Suprapubic skin (tissue), 3 donors: ENCODE results near the gene ARF6.

Experiments used
- POLR2A ChIP-seq, 2 donors: fragments of 450-650 bp; IDR thresholded peaks; one replicate each; pipeline ENCODE4 v1.6.1; 2017; ENCODE audit warnings: antibody characterized with exemption in 2 of 2, mild to moderate bottlenecking in 2 of 2, moderate library complexity in 2 of 2
- TF ChIP-seq, protein P1 (sequence below), 2 donors: fragments of 200-600 bp in 1 of 2; fragments of 450-650 bp in 1 of 2; sonication (generic) in 1 of 2; IDR thresholded peaks; one replicate each; pipeline ENCODE4 v1.5.1; 2016 to 2019; ENCODE audit warnings: antibody characterized with exemption in 2 of 2, mild to moderate bottlenecking in 1 of 2, moderate library complexity in 1 of 2

DNA sequence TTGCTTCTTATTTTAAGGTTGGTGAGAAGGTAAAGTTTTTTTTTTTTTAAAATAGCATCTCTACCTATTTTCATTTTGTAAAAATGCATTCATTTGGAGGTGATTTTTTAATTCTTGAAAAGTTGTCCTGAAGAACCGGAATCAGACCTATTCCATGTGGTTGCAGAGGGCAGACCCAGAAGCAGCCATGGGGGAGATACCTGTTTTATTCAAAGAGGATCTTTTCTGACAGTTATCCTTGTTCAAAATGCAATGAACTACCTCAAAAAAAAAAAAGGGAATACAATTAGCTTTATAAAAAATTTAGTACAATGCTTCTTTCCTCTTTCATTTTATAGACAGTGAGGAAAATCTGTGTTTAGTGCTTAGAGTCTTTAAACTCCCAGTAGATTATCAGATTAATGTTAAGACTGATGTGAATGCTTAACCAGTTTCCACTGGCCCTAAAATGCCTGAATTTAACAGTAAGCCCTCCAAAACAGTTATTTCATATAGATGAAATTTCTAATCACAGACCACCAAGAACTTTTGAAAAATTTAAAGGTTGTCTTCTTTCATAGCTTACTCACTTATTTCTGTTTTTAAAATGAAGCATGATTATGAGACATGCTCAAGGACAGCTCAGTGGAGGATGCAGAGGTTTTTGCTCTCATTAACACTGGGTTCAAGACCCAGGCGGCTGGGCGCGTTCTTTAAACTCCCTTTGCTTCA, 31.7 kb upstream of the ARF6 start:
- TF ChIP-seq, protein P1, sequence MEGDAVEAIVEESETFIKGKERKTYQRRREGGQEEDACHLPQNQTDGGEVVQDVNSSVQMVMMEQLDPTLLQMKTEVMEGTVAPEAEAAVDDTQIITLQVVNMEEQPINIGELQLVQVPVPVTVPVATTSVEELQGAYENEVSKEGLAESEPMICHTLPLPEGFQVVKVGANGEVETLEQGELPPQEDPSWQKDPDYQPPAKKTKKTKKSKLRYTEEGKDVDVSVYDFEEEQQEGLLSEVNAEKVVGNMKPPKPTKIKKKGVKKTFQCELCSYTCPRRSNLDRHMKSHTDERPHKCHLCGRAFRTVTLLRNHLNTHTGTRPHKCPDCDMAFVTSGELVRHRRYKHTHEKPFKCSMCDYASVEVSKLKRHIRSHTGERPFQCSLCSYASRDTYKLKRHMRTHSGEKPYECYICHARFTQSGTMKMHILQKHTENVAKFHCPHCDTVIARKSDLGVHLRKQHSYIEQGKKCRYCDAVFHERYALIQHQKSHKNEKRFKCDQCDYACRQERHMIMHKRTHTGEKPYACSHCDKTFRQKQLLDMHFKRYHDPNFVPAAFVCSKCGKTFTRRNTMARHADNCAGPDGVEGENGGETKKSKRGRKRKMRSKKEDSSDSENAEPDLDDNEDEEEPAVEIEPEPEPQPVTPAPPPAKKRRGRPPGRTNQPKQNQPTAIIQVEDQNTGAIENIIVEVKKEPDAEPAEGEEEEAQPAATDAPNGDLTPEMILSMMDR (IDR thresholded peaks at IDR 0.05), result no peak
- TF ChIP-seq POLR2A (IDR thresholded peaks at IDR 0.05), result no peak
